ENCODE data around the gene TM9SF4. TPM values are rescaled to one million over a fixed set of nuclear protein-coding genes. Genes with fewer than 3 reads are reported as not detected.

Gene TM9SF4
- total RNA-seq, 2 donors from 2014 or later = 77.2 to 84.8 TPM

GRCh38 chr20:32207626-32208498 is 98.3 kb downstream of the TM9SF4 start, which contains the start of the genes PLAGL2 and POFUT1:
Gene PLAGL2 (minus strand): TSS chr20:32207743. CDS start chr20:32202178, 5,565 bp downstream.
Gene POFUT1 (plus strand): TSS chr20:32207880. CDS start chr20:32207942, 62 bp downstream.
- no peaks in the 10 kb centered on the region for H3K9me3 Mint-ChIP-seq
- 2 to 5% methylated on average over 17 to 74 of the region's 74 CpGs for WGBS, 2 experiments (ENCODE audit: insufficient coverage in 1 of 2, insufficient read length in 1 of 2)

GRCh38 chr20:32208499-32209154 is 99.1 kb downstream of the TM9SF4 start:
- Histone ChIP-seq H3K36me3 (ENCODE audit: control insufficient read depth, insufficient read depth, low read length) (peaks cover 16% of the 10 kb centered on the region), H3K27me3 (ENCODE audit: control insufficient read depth, insufficient read depth, low read length, poor library complexity, severe bottlenecking) (no peaks in the 10 kb centered on the region), H3K9ac (ENCODE audit: extremely low read depth, low read length, poor library complexity, severe bottlenecking) (peak overlapping the region; percentile 78), H3K4me1 (ENCODE audit: control insufficient read depth, insufficient read depth, low read length) (peaks cover 7% of the 10 kb centered on the region), H3K4me3 (ENCODE audit: low read length) (peak overlapping the region; percentile 93), H3K9me3 (ENCODE audit: control insufficient read depth, low read length) (no peaks in the 10 kb centered on the region), H3K27ac (ENCODE audit: low read depth, low read length) (no peak overlapping the region)
- Mint-ChIP-seq H3K27me3 (ENCODE audit: insufficient read depth) (no peaks in the 10 kb centered on the region), H3K4me1 (peaks cover 39% of the 10 kb centered on the region), H3K27ac (peak overlapping the region; percentile 5), H3K4me3 (peak overlapping the region; percentile 92), H3K9me3 (no peaks in the 10 kb centered on the region), H3K36me3 (ENCODE audit: low read depth) (peaks cover 22% of the 10 kb centered on the region)
- 84 to 88% methylated on average over 6 to 12 of the region's 13 CpGs for WGBS, 2 experiments (ENCODE audit: insufficient coverage in 1 of 2, insufficient read length in 1 of 2)
- TF ChIP-seq, protein P1, sequence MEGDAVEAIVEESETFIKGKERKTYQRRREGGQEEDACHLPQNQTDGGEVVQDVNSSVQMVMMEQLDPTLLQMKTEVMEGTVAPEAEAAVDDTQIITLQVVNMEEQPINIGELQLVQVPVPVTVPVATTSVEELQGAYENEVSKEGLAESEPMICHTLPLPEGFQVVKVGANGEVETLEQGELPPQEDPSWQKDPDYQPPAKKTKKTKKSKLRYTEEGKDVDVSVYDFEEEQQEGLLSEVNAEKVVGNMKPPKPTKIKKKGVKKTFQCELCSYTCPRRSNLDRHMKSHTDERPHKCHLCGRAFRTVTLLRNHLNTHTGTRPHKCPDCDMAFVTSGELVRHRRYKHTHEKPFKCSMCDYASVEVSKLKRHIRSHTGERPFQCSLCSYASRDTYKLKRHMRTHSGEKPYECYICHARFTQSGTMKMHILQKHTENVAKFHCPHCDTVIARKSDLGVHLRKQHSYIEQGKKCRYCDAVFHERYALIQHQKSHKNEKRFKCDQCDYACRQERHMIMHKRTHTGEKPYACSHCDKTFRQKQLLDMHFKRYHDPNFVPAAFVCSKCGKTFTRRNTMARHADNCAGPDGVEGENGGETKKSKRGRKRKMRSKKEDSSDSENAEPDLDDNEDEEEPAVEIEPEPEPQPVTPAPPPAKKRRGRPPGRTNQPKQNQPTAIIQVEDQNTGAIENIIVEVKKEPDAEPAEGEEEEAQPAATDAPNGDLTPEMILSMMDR (conservative IDR thresholded peaks at IDR 0.05) = no peak
- DNase-seq = no peak

More at GRCh38 chr20:32207626-32208498, 98.3 kb downstream of the TM9SF4 start, which contains the start of the genes PLAGL2 and POFUT1:
- Mint-ChIP-seq H3K27me3 (ENCODE audit: insufficient read depth) (no peaks in the 10 kb centered on the region), H3K27ac (peak within 1 kb of the TSS; percentile 91), H3K36me3 (ENCODE audit: low read depth) (peaks cover 24% of the 10 kb centered on the region), H3K4me3 (peak within 1 kb of the TSS; percentile 92), H3K4me1 (peaks cover 47% of the 10 kb centered on the region)
- peak within 1 kb of the TSS; percentile 78 for H3K9ac ChIP-seq (ENCODE audit: extremely low read depth, low read length, poor library complexity, severe bottlenecking)
- peak within 1 kb of the TSS; percentile 58 for H3K27ac ChIP-seq (ENCODE audit: low read depth, low read length)
- DNase-seq = peak; percentile 93
- TF ChIP-seq, protein P1 (conservative IDR thresholded peaks at IDR 0.05) = peak; percentile 47
- no peaks in the 10 kb centered on the region for H3K27me3 ChIP-seq (ENCODE audit: control insufficient read depth, insufficient read depth, low read length, poor library complexity, severe bottlenecking)
- H3K36me3 ChIP-seq (ENCODE audit: control insufficient read depth, insufficient read depth, low read length) = peaks cover 21% of the 10 kb centered on the region
- peak within 1 kb of the TSS; percentile 93 for H3K4me3 ChIP-seq (ENCODE audit: low read length)
- no peaks in the 10 kb centered on the region for H3K9me3 ChIP-seq (ENCODE audit: control insufficient read depth, low read length)
- H3K4me1 ChIP-seq (ENCODE audit: control insufficient read depth, insufficient read depth, low read length) = peaks cover 7% of the 10 kb centered on the region

DNA sequence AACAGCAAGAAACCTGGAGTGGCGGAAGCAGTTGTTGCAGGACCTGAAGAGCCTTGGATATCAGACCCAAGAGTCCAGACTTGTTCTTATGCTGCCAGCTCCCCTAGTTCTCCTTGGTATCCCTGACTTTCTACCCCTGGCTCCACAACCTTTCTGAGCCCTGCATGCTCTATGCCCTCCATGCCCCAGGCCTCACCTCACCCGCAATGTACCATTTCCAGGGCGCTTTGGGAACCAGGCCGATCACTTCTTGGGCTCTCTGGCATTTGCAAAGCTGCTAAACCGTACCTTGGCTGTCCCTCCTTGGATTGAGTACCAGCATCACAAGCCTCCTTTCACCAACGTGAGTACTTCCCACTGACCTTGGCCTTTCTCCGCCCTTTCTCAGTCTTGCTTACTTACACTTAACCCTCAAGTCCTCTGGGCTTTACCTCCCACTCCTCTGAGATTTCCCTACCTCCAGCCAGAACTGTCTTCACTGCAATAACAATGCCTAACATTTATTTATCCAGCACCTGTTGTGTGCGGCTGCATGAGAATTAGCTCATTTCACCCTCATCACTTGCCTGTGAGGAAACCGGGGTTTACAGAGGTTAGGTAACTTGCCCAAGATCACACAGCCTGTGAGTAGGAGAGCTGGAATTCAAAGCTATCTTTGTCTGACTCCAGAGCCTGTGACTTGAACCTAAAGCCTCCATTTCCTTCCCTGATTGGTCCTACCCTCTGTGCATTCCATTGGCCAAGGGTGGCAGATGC is 100.5 kb downstream of the TM9SF4 start:
- no peaks in the 10 kb centered on the region for H3K9me3 Mint-ChIP-seq
- H3K36me3 ChIP-seq (ENCODE audit: control insufficient read depth, insufficient read depth, low read length) = peaks cover 16% of the 10 kb centered on the region
- H3K9me3 ChIP-seq (ENCODE audit: control insufficient read depth, low read length) = no peaks in the 10 kb centered on the region
- peaks cover 7% of the 10 kb centered on the region for H3K4me1 ChIP-seq (ENCODE audit: control insufficient read depth, insufficient read depth, low read length)
- TF ChIP-seq, protein P1 (conservative IDR thresholded peaks at IDR 0.05) = no peak
- no peak overlapping the region for H3K4me3 ChIP-seq (ENCODE audit: low read length)
- H3K4me3 Mint-ChIP-seq = peak overlapping the region; percentile 92
- no peak for DNase-seq
- H3K27ac Mint-ChIP-seq = peak overlapping the region; percentile 25
- peaks cover 34% of the 10 kb centered on the region for H3K4me1 Mint-ChIP-seq
- peaks cover 22% of the 10 kb centered on the region for H3K36me3 Mint-ChIP-seq (ENCODE audit: low read depth)
- no peak overlapping the region for H3K9ac ChIP-seq (ENCODE audit: extremely low read depth, low read length, poor library complexity, severe bottlenecking)
- no peak overlapping the region for H3K27ac ChIP-seq (ENCODE audit: low read depth, low read length)
- H3K27me3 ChIP-seq (ENCODE audit: control insufficient read depth, insufficient read depth, low read length, poor library complexity, severe bottlenecking) = no peaks in the 10 kb centered on the region
- H3K27me3 Mint-ChIP-seq (ENCODE audit: insufficient read depth) = no peaks in the 10 kb centered on the region
- 88 to 93% methylated on average over 6 to 9 of the region's 9 CpGs for WGBS, 2 experiments (ENCODE audit: insufficient coverage in 1 of 2, insufficient read length in 1 of 2)

Data from endodermal cell (in vitro differentiated cells).